ENCODE results near the gene EHD1. TPM values are rescaled to one million over a fixed set of nuclear protein-coding genes. Genes with fewer than 3 reads are reported as not detected.

The EHD1 gene
- total and polyA plus RNA-seq, 9 of the 15 experiments (the other 6 are each of a cell fraction or from before 2014, with no cell fraction given) = 0.46 to 65.0 (median 16.4) TPM

- no peak for TF ChIP-seq REST (IDR thresholded peaks at IDR 0.05; ENCODE audit: borderline replicate concordance)
- 0 out of 2 replicates have a peak, but pooled peaks have one; percentile 57 for TF ChIP-seq REST (CRISPR knock-in tag; IDR thresholded peaks at IDR 0.05; ENCODE audit: low read depth)
- no peak for TF ChIP-seq ZBTB17 (CRISPR knock-in tag; IDR thresholded peaks at IDR 0.05)
- peak; percentile 57; the same call in 1 of the 2 replicates for TF ChIP-seq SPI1 (IDR thresholded peaks at IDR 0.05; ENCODE audit: borderline replicate concordance, low read depth, low read length)
- 0 out of 2 replicates have a peak, but pooled peaks have one; percentile 38 for TF ChIP-seq MAX (CRISPR knock-in tag; IDR thresholded peaks at IDR 0.05)
- TF ChIP-seq RBM25 (IDR thresholded peaks at IDR 0.05; ENCODE audit: low read depth, low read length, severe bottlenecking) = no peak
- peak; percentile 68 for TF ChIP-seq ATF3 (IDR thresholded peaks at IDR 0.05)
- TF ChIP-seq ATF3 (CRISPR knock-in tag; conservative IDR thresholded peaks at IDR 0.05) = no peak
Measured at GRCh38 chr11:64856382-64857227, 21.8 kb downstream of the EHD1 start (continued).

Measured in K562 (cell line).